CD4-positive, alpha-beta T cell treated with Interleukin-17A for 4 hours (primary cell): ENCODE results near the gene ACSS2.
"Not testable (repeated sequence)": the region's sequence is repeated elsewhere in the genome, so short reads cannot be mapped to it uniquely, and the experiment has no call there.

Source experiments
- DNase-seq: peaks from one replicate; pipeline ENCODE4 v3.0.0-alpha.2; 2020; ENCODE audit warnings: mixed read lengths

Gene ACSS2

GRCh38 chr20:34875642-34876405 lies 588 bp upstream of the ACSS2 start:
- no peak for DNase-seq

GRCh38 chr20:34880215-34880850 lies 3.9 kb downstream of the ACSS2 start:
- no peak for DNase-seq

- DNase-seq = not testable (repeated sequence)
Measured at GRCh38 chr20:34880971-34881370, 4.6 kb downstream of the ACSS2 start.

- no peak for DNase-seq
Measured at GRCh38 chr20:34881689-34882088, 5.3 kb downstream of the ACSS2 start.

GRCh38 chr20:34883087-34883688 lies 6.8 kb downstream of the ACSS2 start:
- no peak for DNase-seq

GRCh38 chr20:34883809-34884208 lies 7.4 kb downstream of the ACSS2 start:
- DNase-seq = no peak

- no peak for DNase-seq
Measured at GRCh38 chr20:34884260-34884659, 7.8 kb downstream of the ACSS2 start.

GRCh38 chr20:34886122-34886521 lies 9.7 kb downstream of the ACSS2 start:
- no peak for DNase-seq

- no peak for DNase-seq
Measured at GRCh38 chr20:34887023-34887422, 10.6 kb downstream of the ACSS2 start.

- no peak for DNase-seq
Measured at GRCh38 chr20:34888468-34888867, 12.1 kb downstream of the ACSS2 start.

- peak; percentile 37 for DNase-seq
Measured at GRCh38 chr20:34891166-34892062, 15.0 kb downstream of the ACSS2 start.

- no peak for DNase-seq
Measured at GRCh38 chr20:34892671-34893070, 16.3 kb downstream of the ACSS2 start.

GRCh38 chr20:34894723-34895122 lies 18.3 kb downstream of the ACSS2 start:
- DNase-seq = no peak

GRCh38 chr20:34895465-34895864 lies 19.1 kb downstream of the ACSS2 start:
- DNase-seq = no peak

GRCh38 chr20:34896086-34896621 lies 19.7 kb downstream of the ACSS2 start:
- DNase-seq = no peak

GRCh38 chr20:34898129-34898528 lies 21.7 kb downstream of the ACSS2 start:
- not testable (repeated sequence) for DNase-seq

GRCh38 chr20:34898731-34899130 lies 22.3 kb downstream of the ACSS2 start:
- not testable (repeated sequence) for DNase-seq

- DNase-seq = no peak
Measured at GRCh38 chr20:34904202-34904621, 27.8 kb downstream of the ACSS2 start.

- DNase-seq = no peak
Measured at GRCh38 chr20:34907616-34908469, 31.4 kb downstream of the ACSS2 start.

GRCh38 chr20:34915131-34915530 lies 38.7 kb downstream of the ACSS2 start:
- no peak for DNase-seq

- no peak for DNase-seq
Measured at GRCh38 chr20:34915749-34916455, 39.5 kb downstream of the ACSS2 start.
